ENCODE data around the gene MAFG.

MAFG gene

GRCh38 chr17:81907219-81908145 lies 20.1 kb downstream of the MAFG start:
- DNase-seq = no peak

GRCh38 chr17:81906476-81907218 lies 20.9 kb downstream of the MAFG start:
- DNase-seq = no peak

GRCh38 chr17:81905993-81906392 lies 21.5 kb downstream of the MAFG start:
- DNase-seq = no peak

- no peak for DNase-seq
Observed at GRCh38 chr17:81905424-81905875, 22.1 kb downstream of the MAFG start.

GRCh38 chr17:81904600-81905423 lies 22.7 kb downstream of the MAFG start:
- no peak for DNase-seq

GRCh38 chr17:81903896-81904599 lies 23.5 kb downstream of the MAFG start:
- DNase-seq = no peak

GRCh38 chr17:81903415-81903831 lies 24.1 kb downstream of the MAFG start:
- DNase-seq = no peak

GRCh38 chr17:81902653-81903414 lies 24.7 kb downstream of the MAFG start:
- no peak for DNase-seq

- no peak for DNase-seq
Observed at GRCh38 chr17:81902023-81902652, 25.4 kb downstream of the MAFG start, which contains the start of gene NPB. Gene NPB, plus strand, starts transcription at chr17:81902238. Its CDS starts 40 bp downstream, at chr17:81902278.

GRCh38 chr17:81901167-81902022 lies 26.1 kb downstream of the MAFG start:
- no peak for DNase-seq

GRCh38 chr17:81900181-81900820 lies 27.2 kb downstream of the MAFG start:
- no peak for DNase-seq

GRCh38 chr17:81899514-81900166 lies 27.9 kb downstream of the MAFG start:
- no peak for DNase-seq

- no peak for DNase-seq
Observed at GRCh38 chr17:81898885-81899284, 28.6 kb downstream of the MAFG start.

GRCh38 chr17:81898029-81898866 lies 29.3 kb downstream of the MAFG start:
- no peak for DNase-seq

GRCh38 chr17:81895400-81895799 lies 32.1 kb downstream of the MAFG start:
- DNase-seq = no peak

GRCh38 chr17:81891303-81891552 lies 36.3 kb downstream of the MAFG start:
- no peak for DNase-seq

- DNase-seq = no peak
Observed at GRCh38 chr17:81890447-81891302, 36.9 kb downstream of the MAFG start.
